CD4-positive, alpha-beta T cell (primary cell): ENCODE results near the gene TCF3. TPM values are rescaled to one million over a fixed set of nuclear protein-coding genes. Genes with fewer than 3 reads are reported as not detected.

ENCODE experiments used
- ATAC-seq: fragments of 200-7000 bp; cut with Tn5 transposase; one replicate; pipeline ENCODE4 v1.10.0; 2022; ENCODE audit warnings: mild to moderate bottlenecking; ENCODE audit not compliant: poor library complexity
- CTCF ChIA-PET: fragments of 350-600 bp; sonication (Branson Sonifier 250); formaldehyde crosslinking; loops from one replicate; lab custom pipeline; 2021; ENCODE audit warnings: antibody characterized with exemption, inconsistent platforms; lab: Charles Lee
- POLR2A ChIA-PET: fragments of 350-600 bp; sonication (Branson Sonifier 250); formaldehyde crosslinking; loops from one replicate; lab custom pipeline; 2021; ENCODE audit warnings: antibody characterized with exemption, inconsistent platforms; lab: Charles Lee
- DNase-seq, 14 experiments: peaks; one replicate each; pipeline ENCODE4 v3.0.0-alpha.2; 2013 to 2020; ENCODE audit warnings: mixed read lengths in 2 of 14
- H3K27ac ChIP-seq, 2 donors: one replicate each; pipeline versions ENCODE4 v1.5.1 to v1.7.0; 2013; ENCODE audit warnings: low read length in 2 of 2, low read depth in 1 of 2, mild to moderate bottlenecking in 1 of 2
- H3K27me3 ChIP-seq, 2 experiments: 1 replicate in 1 of 2; 2 replicates in 1 of 2; pipeline versions ENCODE4 v1.6.1 to v1.7.0; 2013; ENCODE audit warnings: low read length in 2 of 2, control low read depth in 1 of 2, mild to moderate bottlenecking in 1 of 2, moderate library complexity in 1 of 2; ENCODE audit not compliant: insufficient read depth in 2 of 2, control insufficient read depth in 1 of 2
- H3K36me3 ChIP-seq: one replicate; pipeline ENCODE4 v1.6.1; 2013; ENCODE audit warnings: low read length, control low read depth; ENCODE audit not compliant: insufficient read depth
- H3K4me1 ChIP-seq: one replicate; pipeline ENCODE4 v1.6.1; 2013; ENCODE audit warnings: low read length, control low read depth; ENCODE audit not compliant: insufficient read depth
- H3K4me3 ChIP-seq: one replicate; pipeline ENCODE4 v1.5.1; 2013; ENCODE audit warnings: mild to moderate bottlenecking, low read length, moderate library complexity
- H3K9me3 ChIP-seq, 2 experiments: 1 replicate in 1 of 2; 2 replicates in 1 of 2; pipeline versions ENCODE4 v1.6.1 to v1.7.0; 2013; ENCODE audit warnings: low read length in 2 of 2, mild to moderate bottlenecking in 2 of 2, control low read depth in 1 of 2, moderate library complexity in 1 of 2; ENCODE audit not compliant: control insufficient read depth in 1 of 2, insufficient read depth in 1 of 2
- H3K27ac Mint-ChIP-seq: one replicate; pipeline ENCODE4 v1.8.0; 2020; ENCODE audit warnings: mixed read lengths
- H3K27me3 Mint-ChIP-seq: one replicate; pipeline ENCODE4 v1.8.0; 2021; ENCODE audit warnings: mixed read lengths
- H3K36me3 Mint-ChIP-seq: one replicate; pipeline ENCODE4 v1.8.0; 2021; ENCODE audit warnings: low read depth, mixed read lengths
- H3K4me1 Mint-ChIP-seq: one replicate; pipeline ENCODE4 v1.8.0; 2021; ENCODE audit warnings: low read depth, mixed read lengths
- H3K4me3 Mint-ChIP-seq: one replicate; pipeline ENCODE4 v1.8.0; 2020; ENCODE audit warnings: mild to moderate bottlenecking, mixed read lengths
- H3K9me3 Mint-ChIP-seq: one replicate; pipeline ENCODE4 v1.8.0; 2020; ENCODE audit warnings: mixed read lengths
- CTCF ChIP-seq: fragments of 200-600 bp; IDR thresholded peaks from one replicate; pipeline ENCODE4 v1.8.0; 2022; ENCODE audit warnings: antibody characterized with exemption, mild to moderate bottlenecking
- intact Hi-C, 2 experiments: fragments of 100-400 bp; cut with DNase I in 1 of 2; cut with micrococcal nuclease in 1 of 2; formaldehyde crosslinking; loops; one replicate each; pipeline versions ENCODE4 v1.15.1 to v1.9.0; 2023 to 2025; cut with DNase I, micrococcal nuclease
- total RNA-seq, 174 experiments: library from RNA in 2 of 174; stranded (reverse) in 2 of 174; gene quantifications; one replicate each; pipeline ENCODE4 v1.2.3 and lab custom pipeline; 2021 to 2026

TCF3 gene
- total RNA-seq, 2 experiments from 2014 or later = 51.2 to 52.2 TPM

- POLR2A ChIA-PET = interaction anchor here (4.2 to 4.6 kb wide), 2 partner anchors 44 to 56 kb away, joined by 36 to 78 read pairs; partner anchors contain the start of genes MBD3 and UQCR11
- H3K4me1 Mint-ChIP-seq = peaks cover 14% of the 10 kb centered on the region
- peaks cover 31% of the 10 kb centered on the region for H3K36me3 Mint-ChIP-seq
- H3K4me3 ChIP-seq = no peak overlapping the region
- CTCF ChIA-PET = no interaction called here
- H3K27me3 ChIP-seq = no peaks in the 10 kb centered on the region
- H3K4me1 ChIP-seq = peaks cover 26% of the 10 kb centered on the region
- peak overlapping the region; percentile 20 for H3K4me3 Mint-ChIP-seq
- peak in 1 of 14 experiments; percentile 17 for DNase-seq
- peak overlapping the region; percentile 94 for H3K27ac Mint-ChIP-seq
- H3K36me3 ChIP-seq = peaks cover 33% of the 10 kb centered on the region
- peaks cover 3% of the 10 kb centered on the region for H3K27me3 Mint-ChIP-seq
- no peak for TF ChIP-seq CTCF
- no peak overlapping the region for H3K27ac ChIP-seq
- intact Hi-C loops = no loop called here
- H3K9me3 Mint-ChIP-seq = no peaks in the 10 kb centered on the region
- no peak for ATAC-seq
- H3K9me3 ChIP-seq = peaks cover 0 to under 1% of the 10 kb centered on the region in 2 experiments
These were observed 3.4 kb downstream of the TCF3 start for GRCh38 chr19:1648920-1649541.

GRCh38 chr19:1648459-1648849, 4.0 kb downstream of the TCF3 start:
- Mint-ChIP-seq H3K27ac (no peak overlapping the region), H3K4me3 (no peak overlapping the region)

More at GRCh38 chr19:1648459-1648849, 4.0 kb downstream of the TCF3 start:
- Histone ChIP-seq H3K27me3 (no peaks in the 10 kb centered on the region), H3K36me3 (peaks cover 37% of the 10 kb centered on the region), H3K4me3 (no peak overlapping the region), H3K27ac (no peak overlapping the region), H3K4me1 (peaks cover 23% of the 10 kb centered on the region), H3K9me3 (no peaks in the 10 kb centered on the region)
- H3K9me3 Mint-ChIP-seq = no peaks in the 10 kb centered on the region
- peaks cover 14% of the 10 kb centered on the region for H3K4me1 Mint-ChIP-seq
- peak in 1 of 14 experiments; percentile 16 for DNase-seq
- no peak for TF ChIP-seq CTCF
- intact Hi-C loops = no loop called here
- ATAC-seq = no peak
- H3K36me3 Mint-ChIP-seq = peaks cover 31% of the 10 kb centered on the region
- ChIA-PET POLR2A (no interaction called here), CTCF (no interaction called here)
- H3K27me3 Mint-ChIP-seq = peaks cover 3% of the 10 kb centered on the region
